Measurements from ENCODE around the gene PDIA4.

DNA sequence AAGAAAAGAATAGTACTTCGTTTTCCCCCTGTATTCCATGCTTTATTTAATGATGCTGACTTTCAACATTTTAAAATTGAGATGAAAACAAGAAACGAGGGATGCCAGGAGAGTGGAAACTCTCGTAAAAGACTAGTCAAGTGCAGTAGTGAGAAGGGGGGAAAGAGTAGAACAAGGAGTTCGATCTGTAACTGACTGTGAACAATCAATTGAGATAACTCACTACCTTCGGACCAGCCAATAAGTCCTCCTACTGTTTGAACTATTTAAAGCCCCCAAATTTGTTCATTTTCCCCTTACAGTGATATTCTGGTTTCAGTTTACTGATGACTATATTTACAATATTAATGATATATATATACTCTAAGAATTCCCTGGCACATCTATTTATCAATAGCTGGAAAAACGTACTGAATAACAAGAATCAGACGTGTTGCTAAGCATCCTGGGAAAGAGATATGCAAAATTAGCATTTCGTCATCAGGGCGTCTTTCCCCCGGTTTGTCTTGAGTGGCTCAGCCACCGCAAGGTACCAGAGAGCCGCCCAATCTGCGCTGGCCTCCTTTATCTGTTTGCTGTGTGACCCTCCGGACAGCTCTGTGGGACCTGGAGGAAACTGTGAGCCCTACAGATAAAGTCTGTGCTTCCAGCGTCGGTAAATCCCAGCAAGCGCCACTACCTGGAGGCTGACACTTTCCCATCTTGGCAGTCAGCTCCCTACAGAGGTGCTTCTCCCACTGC is 41.1 kb downstream of the PDIA4 start:
- TF ChIP-seq POLR2AphosphoS5 (IDR thresholded peaks at IDR 0.05) (peak in 2 of 3 donors; percentile 28 to 31), POLR2A (IDR thresholded peaks at IDR 0.05) (no peak)
- TF ChIP-seq, protein P1, sequence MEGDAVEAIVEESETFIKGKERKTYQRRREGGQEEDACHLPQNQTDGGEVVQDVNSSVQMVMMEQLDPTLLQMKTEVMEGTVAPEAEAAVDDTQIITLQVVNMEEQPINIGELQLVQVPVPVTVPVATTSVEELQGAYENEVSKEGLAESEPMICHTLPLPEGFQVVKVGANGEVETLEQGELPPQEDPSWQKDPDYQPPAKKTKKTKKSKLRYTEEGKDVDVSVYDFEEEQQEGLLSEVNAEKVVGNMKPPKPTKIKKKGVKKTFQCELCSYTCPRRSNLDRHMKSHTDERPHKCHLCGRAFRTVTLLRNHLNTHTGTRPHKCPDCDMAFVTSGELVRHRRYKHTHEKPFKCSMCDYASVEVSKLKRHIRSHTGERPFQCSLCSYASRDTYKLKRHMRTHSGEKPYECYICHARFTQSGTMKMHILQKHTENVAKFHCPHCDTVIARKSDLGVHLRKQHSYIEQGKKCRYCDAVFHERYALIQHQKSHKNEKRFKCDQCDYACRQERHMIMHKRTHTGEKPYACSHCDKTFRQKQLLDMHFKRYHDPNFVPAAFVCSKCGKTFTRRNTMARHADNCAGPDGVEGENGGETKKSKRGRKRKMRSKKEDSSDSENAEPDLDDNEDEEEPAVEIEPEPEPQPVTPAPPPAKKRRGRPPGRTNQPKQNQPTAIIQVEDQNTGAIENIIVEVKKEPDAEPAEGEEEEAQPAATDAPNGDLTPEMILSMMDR (IDR thresholded peaks at IDR 0.05) = peak in 1 of 3 donors; percentile 0
